MM.1S (cell line): ENCODE measurements around the gene TNIK.

Experiments used
- DNase-seq: peaks from one replicate; pipeline ENCODE4 v3.0.0-alpha.2; 2015
- H2AFZ ChIP-seq: fragments of 300-600 bp; sonication (generic); 2 replicates; pipeline ENCODE4 v1.6.0; 2016; ENCODE audit warnings: antibody characterized with exemption, low read length
- H3F3A ChIP-seq: fragments of 300-600 bp; sonication (generic); 2 replicates; pipeline ENCODE4 v1.6.1; 2016; ENCODE audit warnings: mild to moderate bottlenecking, antibody characterized with exemption, low read length, moderate library complexity, mixed read lengths; ENCODE audit not compliant: insufficient read depth
- H3K27ac ChIP-seq: fragments of 300-600 bp; sonication (generic); 2 replicates; pipeline ENCODE4 v1.5.1; 2016; ENCODE audit warnings: mild to moderate bottlenecking, low read length
- H3K27me3 ChIP-seq: fragments of 300-600 bp; sonication (generic); replicated peaks from 2 replicates; pipeline ENCODE4 v1.6.0; 2016; ENCODE audit warnings: low read length; ENCODE audit not compliant: insufficient read depth
- H3K36me3 ChIP-seq: fragments of 300-600 bp; sonication (generic); replicated peaks from 2 replicates; pipeline ENCODE4 v1.6.1; 2016; ENCODE audit warnings: mild to moderate bottlenecking, low read length, mixed read lengths; ENCODE audit not compliant: insufficient read depth
- H3K4me1 ChIP-seq: fragments of 300-600 bp; sonication (generic); 2 replicates; pipeline ENCODE4 v1.6.1; 2016; ENCODE audit warnings: low read length, mixed read lengths
- H3K4me2 ChIP-seq: fragments of 300-600 bp; sonication (generic); 2 replicates; pipeline ENCODE4 v1.6.0; 2016; ENCODE audit warnings: low read depth, low read length
- H3K4me3 ChIP-seq: fragments of 300-600 bp; sonication (generic); 2 replicates; pipeline ENCODE4 v1.5.1; 2016; ENCODE audit warnings: low read length, mixed read lengths
- H3K79me2 ChIP-seq: fragments of 300-600 bp; sonication (generic); 2 replicates; pipeline ENCODE4 v1.6.1; 2016; ENCODE audit warnings: mixed run types, low read length, mixed read lengths
- H3K9ac ChIP-seq: fragments of 300-600 bp; sonication (generic); 2 replicates; pipeline ENCODE4 v1.6.1; 2016; ENCODE audit warnings: low read length, mixed read lengths
- H3K9me2 ChIP-seq: fragments of 300-600 bp; sonication (generic); replicated peaks from 2 replicates; pipeline ENCODE4 v1.6.1; 2016; ENCODE audit warnings: mild to moderate bottlenecking, low read length, mixed read lengths; ENCODE audit not compliant: insufficient read depth
- H3K9me3 ChIP-seq: fragments of 300-600 bp; sonication (generic); replicated peaks from 2 replicates; pipeline ENCODE4 v1.6.1; 2016; ENCODE audit warnings: mild to moderate bottlenecking, low read length, mixed read lengths; ENCODE audit not compliant: insufficient read depth
- H4K20me1 ChIP-seq: fragments of 300-600 bp; sonication (generic); 2 replicates; pipeline ENCODE4 v1.6.1; 2016; ENCODE audit warnings: mild to moderate bottlenecking, low read length, moderate library complexity, mixed read lengths; ENCODE audit not compliant: insufficient read depth
- CTCF ChIP-seq: fragments of 300-600 bp; sonication (generic); IDR thresholded peaks from 2 replicates; pipeline ENCODE4 v1.5.1; 2016; ENCODE audit warnings: antibody characterized with exemption, low read length, mixed read lengths
- EZH2 ChIP-seq: fragments of 300-600 bp; sonication (generic); optimal IDR thresholded peaks from 2 replicates; pipeline ENCODE3; 2017; ENCODE audit warnings: low read depth, mild to moderate bottlenecking, antibody characterized with exemption, low read length, mixed read lengths
- EZH2phosphoT487 ChIP-seq: fragments of 300-600 bp; sonication (generic); IDR thresholded peaks from 2 replicates; pipeline ENCODE4 v1.6.1; 2018; ENCODE audit warnings: antibody characterized with exemption, low read length

The TNIK gene

GRCh38 chr3:171026597-171027293 is 433.5 kb downstream of the TNIK start, which contains the start of gene SLC2A2:
SLC2A2 (minus strand) TSS chr3:171026720; CDS start chr3:171026670, 50 bp downstream.
- Histone ChIP-seq H3K9ac (no peak within 1 kb of the TSS), H3K9me2 (no peaks in the 10 kb centered on the region), H3K9me3 (no peaks in the 10 kb centered on the region), H4K20me1 (no peaks in the 10 kb centered on the region), H3K27ac (no peak within 1 kb of the TSS), H3F3A (no peaks in the 10 kb centered on the region), H3K4me2 (no peak within 1 kb of the TSS), H3K36me3 (no peaks in the 10 kb centered on the region), H2AFZ (no peak within 1 kb of the TSS), H3K79me2 (no peaks in the 10 kb centered on the region), H3K4me3 (no peak within 1 kb of the TSS), H3K27me3 (no peaks in the 10 kb centered on the region), H3K4me1 (no peaks in the 10 kb centered on the region)
- TF ChIP-seq EZH2phosphoT487 (no peak), CTCF (no peak), EZH2 (no peak)
- DNase-seq = no peak

- no peak for DNase-seq
- Histone ChIP-seq H3K79me2 (no peaks in the 10 kb centered on the region), H3K4me3 (no peak overlapping the region), H3K27me3 (no peaks in the 10 kb centered on the region), H3K27ac (no peak overlapping the region), H4K20me1 (no peaks in the 10 kb centered on the region), H2AFZ (no peak overlapping the region), H3F3A (no peaks in the 10 kb centered on the region), H3K9me3 (no peaks in the 10 kb centered on the region), H3K9me2 (no peaks in the 10 kb centered on the region), H3K9ac (no peak overlapping the region), H3K4me1 (no peaks in the 10 kb centered on the region), H3K36me3 (no peaks in the 10 kb centered on the region), H3K4me2 (no peak overlapping the region)
- TF ChIP-seq CTCF (no peak), EZH2phosphoT487 (no peak), EZH2 (no peak)
These were observed 436.6 kb downstream of the TNIK start for GRCh38 chr3:171023566-171023965.

- Histone ChIP-seq H4K20me1 (no peaks in the 10 kb centered on the region), H2AFZ (no peak overlapping the region), H3K9ac (no peak overlapping the region), H3K79me2 (no peaks in the 10 kb centered on the region), H3K27me3 (no peaks in the 10 kb centered on the region), H3K9me2 (no peaks in the 10 kb centered on the region), H3F3A (no peaks in the 10 kb centered on the region), H3K9me3 (no peaks in the 10 kb centered on the region), H3K4me2 (no peak overlapping the region), H3K4me1 (no peaks in the 10 kb centered on the region), H3K4me3 (no peak overlapping the region), H3K27ac (no peak overlapping the region), H3K36me3 (no peaks in the 10 kb centered on the region)
- no peak for DNase-seq
- TF ChIP-seq CTCF = no peak
- TF ChIP-seq EZH2 = no peak
- TF ChIP-seq EZH2phosphoT487 = no peak
These were observed 438.8 kb downstream of the TNIK start for GRCh38 chr3:171021377-171021776.
